Stomach (tissue), 9 donors: ENCODE data around the gene RNF166. TPM values are rescaled to one million over a fixed set of nuclear protein-coding genes. Genes with fewer than 3 reads are reported as not detected.

Source experiments
- DNase-seq, 2 donors: peaks; one replicate each; pipeline versions ENCODE4 v3.0.0 to v3.0.0-alpha.2; 2013 to 2019
- H3K27ac ChIP-seq, 5 donors: fragments of 200-600 bp in 4 of 5; sonication (generic) in 4 of 5; one replicate each; pipeline ENCODE4 v1.5.1; 2013 to 2019; ENCODE audit warnings: mild to moderate bottlenecking in 1 of 5, moderate library complexity in 1 of 5
- H3K27me3 ChIP-seq, 3 donors: fragments of 200-600 bp; sonication (generic); one replicate each; pipeline ENCODE4 v1.5.1; 2017 to 2019; ENCODE audit warnings: mixed run types in 1 of 3
- H3K36me3 ChIP-seq, 4 donors: fragments of 200-600 bp; sonication (generic); 1 replicate in 3 of 4; 2 replicates in 1 of 4; pipeline ENCODE4 v1.5.1; 2016 to 2019
- H3K4me1 ChIP-seq, 4 donors: fragments of 200-600 bp; sonication (generic); one replicate each; pipeline ENCODE4 v1.5.1; 2016 to 2019
- H3K4me3 ChIP-seq, 4 donors: fragments of 200-600 bp; sonication (generic) in 3 of 4; one replicate each; pipeline ENCODE4 v1.5.1; 2016 to 2019; ENCODE audit warnings: mild to moderate bottlenecking in 1 of 4
- H3K9me3 ChIP-seq, 4 donors: fragments of 200-600 bp; sonication (generic); one replicate each; pipeline ENCODE4 v1.5.1; 2016 to 2019
- CTCF ChIP-seq, 7 experiments: fragments of 450-650 bp in 4 of 7; fragments of 200-600 bp in 3 of 7; sonication (generic) in 3 of 7; IDR thresholded peaks; one replicate each; pipeline ENCODE4 v1.5.1; 2016 to 2019; ENCODE audit warnings: antibody characterized with exemption in 7 of 7, control low read depth in 2 of 7, mild to moderate bottlenecking in 1 of 7
- EP300 ChIP-seq: sonication (generic); formaldehyde crosslinking; IDR thresholded peaks from one replicate; pipeline ENCODE4 v1.6.1; 2017; ENCODE audit warnings: antibody characterized with exemption
- POLR2A ChIP-seq, 4 donors: fragments of 450-650 bp; IDR thresholded peaks; one replicate each; pipeline ENCODE4 v1.6.1; 2016; ENCODE audit warnings: antibody characterized with exemption in 4 of 4, control low read depth in 2 of 4, mild to moderate bottlenecking in 1 of 4, moderate library complexity in 1 of 4
- POLR2AphosphoS5 ChIP-seq, 3 donors: sonication (generic); formaldehyde crosslinking; IDR thresholded peaks; one replicate each; pipeline ENCODE4 v1.6.1; 2016; ENCODE audit warnings: antibody characterized with exemption in 3 of 3
- WGBS, 5 donors: extraction: QIAGEN DNeasy Blood & Tissue Kit in 3 of 5; methylation state at CpG; one replicate each; pipeline versions ENCODE4 v1.1.5 to v1.1.7; 2013 to 2018; 5-methylcytosine and 5-hydroxymethylcytosine counted together
- intact Hi-C: fragments of 100-400 bp; cut with DNase I; formaldehyde crosslinking; loops from one replicate; pipeline ENCODE4 v1.15.1; 2023; ENCODE audit warnings: low total_unique reads
- polyA plus RNA-seq, 3 donors: library from polyadenylated mRNA; stranded (reverse); fragments of 200-250 nt; gene quantifications; one replicate each; pipeline ENCODE4 v1.2.3, GENCODE V29; 2013
- total RNA-seq, 5 donors: library from RNA; depleted of rRNA; stranded (reverse); fragments of >200 nt; gene quantifications; one replicate each; pipeline versions ENCODE4 v1.1.0 to v1.2.3, GENCODE V29; 2014 to 2016
- donor health status: healthy with polysubstance abuse.
- donor health status: Bipolar disorder and iron deficiency.
- donor health status: healthy.

The RNF166 gene
- total and polyA plus RNA-seq, 8 donors, result 8.8 to 31.9 (median 13.9) TPM

- Histone ChIP-seq H3K4me1 (peaks cover 20 to 53% (median 39%) of the 10 kb centered on the region in 4 donors), H3K27me3 (no peaks in the 10 kb centered on the region), H3K36me3 (peaks cover 0 to 25% (median 10%) of the 10 kb centered on the region in 4 donors), H3K9me3 (no peaks in the 10 kb centered on the region), H3K4me3 (no peak overlapping the region), H3K27ac (peak overlapping the region in 2 of 5 donors; percentile 5 to 79)
- WGBS, 5 donors, result 83 to 95% (median 89%) methylated on average over 5 to 12 of the region's 12 CpGs
- intact Hi-C loops, result no loop called here
- no peak for DNase-seq
- no peak for TF ChIP-seq CTCF (IDR thresholded peaks at IDR 0.05)
- TF ChIP-seq POLR2AphosphoS5 (IDR thresholded peaks at IDR 0.05), result no peak
- no peak for TF ChIP-seq EP300
- TF ChIP-seq POLR2A (IDR thresholded peaks at IDR 0.05), result no peak
These were observed 42.2 kb upstream of the RNF166 start for GRCh38 chr16:88748364-88748763.

- Histone ChIP-seq H3K4me3 (no peak overlapping the region), H3K9me3 (no peaks in the 10 kb centered on the region), H3K27ac (peak overlapping the region in 2 of 5 donors; percentile 5 to 79), H3K4me1 (peaks cover 20 to 57% (median 41%) of the 10 kb centered on the region in 4 donors), H3K27me3 (no peaks in the 10 kb centered on the region), H3K36me3 (peaks cover 0 to 28% (median 12%) of the 10 kb centered on the region in 4 donors)
- 84 to 87% (median 85%) methylated on average over 25 to 26 of the region's 26 CpGs for WGBS, 5 donors
- intact Hi-C loops, result no loop called here
- DNase-seq, result peak in 1 of 2 donors; percentile 36
- TF ChIP-seq POLR2AphosphoS5 (IDR thresholded peaks at IDR 0.05) (no peak), EP300 (no peak), CTCF (IDR thresholded peaks at IDR 0.05) (peak in 1 of 7 experiments; percentile 7), POLR2A (IDR thresholded peaks at IDR 0.05) (no peak)
These were observed 41.5 kb upstream of the RNF166 start for GRCh38 chr16:88747588-88748301.

GRCh38 chr16:88746506-88746905 lies 40.3 kb upstream of the RNF166 start:
- Histone ChIP-seq H3K4me3 (no peak overlapping the region), H3K36me3 (peaks cover 0 to 31% (median 14%) of the 10 kb centered on the region in 4 donors), H3K9me3 (no peaks in the 10 kb centered on the region), H3K4me1 (peaks cover 20 to 57% (median 40%) of the 10 kb centered on the region in 4 donors), H3K27me3 (no peaks in the 10 kb centered on the region), H3K27ac (peak overlapping the region in 4 of 5 donors; percentile 35 to 79 (median 57))
- TF ChIP-seq EP300 (no peak), POLR2A (IDR thresholded peaks at IDR 0.05) (no peak), CTCF (IDR thresholded peaks at IDR 0.05) (no peak), POLR2AphosphoS5 (IDR thresholded peaks at IDR 0.05) (peak in 1 of 3 donors; percentile 15)
- intact Hi-C loops, result no loop called here
- DNase-seq, result peak in 1 of 2 donors; percentile 68
- WGBS, 5 donors, result 37 to 66% (median 53%) methylated on average over 14 to 17 of the region's 17 CpGs

GRCh38 chr16:88744577-88745521 lies 38.6 kb upstream of the RNF166 start:
- Histone ChIP-seq H3K4me1 (peaks cover 20 to 57% (median 38%) of the 10 kb centered on the region in 4 donors), H3K27ac (peak overlapping the region in 1 of 5 donors; percentile 79), H3K27me3 (no peaks in the 10 kb centered on the region), H3K36me3 (peaks cover 16 to 43% (median 28%) of the 10 kb centered on the region in 4 donors), H3K9me3 (no peaks in the 10 kb centered on the region), H3K4me3 (no peak overlapping the region)
- intact Hi-C loops, result loop anchor here (5.0 kb wide), 1 partner anchor 42 kb away; the partner anchor contains the start of gene PIEZO1
- 62 to 74% (median 71%) methylated on average over 17 to 39 of the region's 39 CpGs for WGBS, 5 donors
- TF ChIP-seq CTCF (IDR thresholded peaks at IDR 0.05) (no peak), POLR2A (IDR thresholded peaks at IDR 0.05) (no peak), EP300 (no peak), POLR2AphosphoS5 (IDR thresholded peaks at IDR 0.05) (no peak)
- no peak for DNase-seq
